ENCODE measurements around the gene FAM13C. TPM values are rescaled to one million over a fixed set of nuclear protein-coding genes. Genes with fewer than 3 reads are reported as not detected.
"Not testable (repeated sequence)": the region's sequence is repeated elsewhere in the genome, so short reads cannot be mapped to it uniquely, and the experiment has no call there.

The FAM13C gene
- 10 to 100 TPM; 10.3 to 36.9 (median 20.6) TPM for total RNA-seq

DNA sequence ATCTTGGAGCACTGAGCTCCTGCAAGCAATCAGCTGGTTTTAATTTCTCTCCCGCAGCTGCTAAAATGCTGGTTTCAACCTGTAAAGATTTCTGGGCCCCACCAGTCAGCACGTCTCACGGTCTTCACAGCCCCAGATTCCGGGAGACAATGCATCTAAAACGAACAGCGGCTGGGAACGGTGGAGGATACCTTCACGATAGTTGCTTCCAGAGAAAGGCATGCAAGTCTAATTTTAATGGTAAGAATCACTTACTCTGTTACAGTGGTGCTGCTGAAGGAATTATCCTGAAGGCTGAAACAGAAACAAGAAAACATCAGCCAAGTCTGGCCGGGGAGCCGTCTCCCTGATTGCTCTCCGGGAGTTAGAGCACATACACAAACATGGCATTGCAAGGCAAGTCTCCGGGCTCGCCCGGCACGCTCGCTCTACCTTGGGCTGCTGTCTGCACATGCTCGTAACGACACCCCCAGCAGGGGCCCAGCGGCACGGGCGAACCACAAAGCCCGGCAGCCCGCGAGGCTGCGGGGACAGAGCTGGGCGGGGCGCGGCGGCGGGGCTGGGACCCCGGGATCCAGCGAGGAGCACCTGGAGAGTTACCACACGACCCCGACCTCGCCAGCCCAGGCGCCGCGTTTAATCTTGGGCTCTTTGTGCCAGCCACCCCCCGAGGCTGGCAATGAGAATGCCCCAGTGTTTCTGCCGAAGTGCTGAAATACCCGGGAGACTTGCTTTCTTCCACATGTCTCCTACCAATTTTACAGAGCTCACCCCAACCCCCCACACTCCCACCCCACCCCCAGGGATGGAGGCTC lies at the start of gene FAM13C:
Gene FAM13C, minus strand, starts transcription at position 406 of the 815 bp plus-strand sequence. Its CDS starts 89 bp downstream, at position 317.
- Histone ChIP-seq H3K36me3 (no peaks in the 10 kb centered on the region), H3K27me3 (no peaks in the 10 kb centered on the region), H3K27ac (peak within 1 kb of the TSS; percentile 46 to 85 (median 66)), H3K4me3 (peak within 1 kb of the TSS; percentile 50 to 75 (median 58)), H3K9me3 (no peaks in the 10 kb centered on the region), H3K4me1 (peaks cover 0 to 16% (median 0%) of the 10 kb centered on the region in 4 donors)
- peak in 1 of 2 donors; percentile 28 for DNase-seq (ENCODE audit: low spot score in 2 of 2)
- TF ChIP-seq EP300 (IDR thresholded peaks at IDR 0.05) (no peak), POLR2A (IDR thresholded peaks at IDR 0.05) (no peak), CTCF (IDR thresholded peaks at IDR 0.05) (no peak)
- WGBS, 2 donors = 1 to 5% methylated on average over 26 to 38 of the region's 41 CpGs

DNA sequence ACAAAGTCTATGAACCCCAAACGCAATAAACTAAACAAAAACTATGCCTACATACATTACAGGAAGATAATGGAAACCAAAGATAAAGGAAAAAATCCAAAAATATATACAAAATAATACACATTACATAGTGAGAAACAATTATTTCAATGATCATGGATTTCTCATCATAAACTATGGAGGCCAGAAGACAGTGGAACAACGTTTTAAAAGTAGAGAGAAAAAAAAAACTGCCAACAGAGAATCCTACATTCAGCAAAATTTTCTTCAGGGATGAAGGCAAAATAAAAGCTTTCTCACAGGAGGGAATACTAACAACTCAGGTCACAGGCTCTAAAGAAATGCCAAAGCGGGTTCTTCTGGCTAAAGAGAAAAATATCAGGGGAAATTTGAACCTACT lies 42.9 kb upstream of the FAM13C start:
- Histone ChIP-seq H3K27me3 (no peaks in the 10 kb centered on the region), H3K36me3 (no peaks in the 10 kb centered on the region), H3K9me3 (peaks cover 0 to 24% (median 5%) of the 10 kb centered on the region in 4 donors), H3K4me1 (no peaks in the 10 kb centered on the region), H3K4me3 (no peak overlapping the region), H3K27ac (no peak overlapping the region)
- TF ChIP-seq POLR2A (IDR thresholded peaks at IDR 0.05) (no peak), EP300 (IDR thresholded peaks at IDR 0.05) (no peak), CTCF (IDR thresholded peaks at IDR 0.05) (no peak)
- 82 to 91% methylated on average over 3 of the region's 3 CpGs for WGBS, 2 donors
- no peak for DNase-seq (ENCODE audit: low spot score in 2 of 2)

DNA sequence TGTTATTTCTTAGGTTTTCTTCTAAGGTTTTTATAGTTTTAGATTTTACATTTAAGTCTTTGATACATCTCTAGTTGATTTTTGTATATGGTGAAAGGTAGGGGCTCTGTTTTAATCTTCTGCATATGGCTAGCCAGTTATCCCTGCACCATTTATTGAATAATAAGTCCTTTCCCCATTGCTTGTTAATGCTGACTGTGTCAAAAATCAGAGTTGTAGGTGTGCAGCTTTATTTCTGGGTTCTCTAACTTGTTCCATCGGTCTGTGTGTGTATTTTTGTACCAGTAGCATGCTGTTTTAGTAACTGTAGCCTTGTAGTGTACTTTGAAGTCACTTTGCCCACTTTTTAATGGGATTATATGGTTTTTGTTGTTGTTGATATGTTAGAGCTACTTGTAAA lies 37.9 kb upstream of the FAM13C start:
- TF ChIP-seq EP300 (IDR thresholded peaks at IDR 0.05) (no peak), POLR2A (IDR thresholded peaks at IDR 0.05) (no peak), CTCF (IDR thresholded peaks at IDR 0.05) (no peak)
- no peak for DNase-seq (ENCODE audit: low spot score in 2 of 2)
- Histone ChIP-seq H3K4me3 (no peak overlapping the region), H3K9me3 (peaks cover 0 to 18% (median 3%) of the 10 kb centered on the region in 4 donors), H3K36me3 (no peaks in the 10 kb centered on the region), H3K27me3 (no peaks in the 10 kb centered on the region), H3K27ac (no peak overlapping the region), H3K4me1 (no peaks in the 10 kb centered on the region)
- 45 to 61% methylated on average over 1 of the region's 1 CpG for WGBS, 2 donors

DNA sequence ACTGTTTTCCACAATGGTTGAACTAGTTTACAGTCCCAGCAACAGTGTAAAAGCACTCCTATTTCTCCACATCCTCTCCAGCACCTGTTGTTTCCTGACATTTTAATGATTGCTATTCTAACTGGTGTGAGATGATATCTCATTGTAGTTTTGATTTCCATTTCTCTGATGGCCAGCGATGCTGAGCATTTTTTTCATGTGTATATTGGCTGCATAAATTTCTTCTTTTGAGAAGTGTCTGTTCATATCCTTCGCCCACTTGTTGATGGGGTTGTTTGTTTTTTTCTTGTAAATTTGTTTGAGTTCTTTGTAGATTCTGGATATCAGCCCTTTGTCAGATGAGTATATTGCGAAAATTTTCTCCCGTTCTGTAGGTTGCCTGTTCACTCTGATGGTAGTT lies 37.0 kb upstream of the FAM13C start:
- H3K4me3 ChIP-seq; H3K4me1 ChIP-seq; DNase-seq (ENCODE audit: low spot score in 2 of 2); H3K27ac ChIP-seq; H3K27me3 ChIP-seq; H3K36me3 ChIP-seq: not testable (repeated sequence)
- WGBS, 2 donors = 94 to 95% methylated on average over 4 of the region's 4 CpGs
- peaks cover 0 to 15% (median 3%) of the 10 kb centered on the region in 4 donors for H3K9me3 ChIP-seq

DNA sequence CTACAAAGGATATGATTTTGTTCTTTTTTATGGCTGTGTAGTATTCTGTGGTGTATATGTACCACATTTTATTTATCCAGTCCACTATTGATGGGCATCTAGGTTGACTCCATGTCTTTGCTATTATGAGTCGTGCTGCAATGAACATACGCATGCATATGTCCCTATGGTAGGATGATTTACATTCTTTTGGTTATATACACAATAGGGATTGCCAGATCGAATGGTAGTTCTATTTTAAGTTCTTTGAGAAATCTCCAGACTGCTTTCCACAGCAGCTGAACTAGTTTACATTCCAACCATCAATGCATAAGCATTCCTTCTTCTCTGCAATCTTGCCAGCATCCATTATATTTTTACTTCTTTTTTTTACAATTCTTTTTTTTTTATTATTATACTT lies 35.6 kb upstream of the FAM13C start:
- Histone ChIP-seq H3K4me3 (no peak overlapping the region), H3K27me3 (no peaks in the 10 kb centered on the region), H3K27ac (no peak overlapping the region), H3K9me3 (peaks cover 0 to 15% (median 3%) of the 10 kb centered on the region in 4 donors), H3K36me3 (no peaks in the 10 kb centered on the region), H3K4me1 (no peaks in the 10 kb centered on the region)
- WGBS, 2 donors = 90 to 92% methylated on average over 3 of the region's 3 CpGs
- no peak for DNase-seq (ENCODE audit: low spot score in 2 of 2)
- TF ChIP-seq POLR2A (IDR thresholded peaks at IDR 0.05) (no peak), CTCF (IDR thresholded peaks at IDR 0.05) (no peak), EP300 (IDR thresholded peaks at IDR 0.05) (no peak)

Data from tibial nerve (tissue), 4 donors.